ENCODE data around the gene TBC1D22B.
"Not testable (repeated sequence)": the region's sequence is repeated elsewhere in the genome, so short reads cannot be mapped to it uniquely, and the experiment has no call there.

The TBC1D22B gene

GRCh38 chr6:37324131-37325033 lies 66.8 kb downstream of the TBC1D22B start:
- no peak for DNase-seq

DNA sequence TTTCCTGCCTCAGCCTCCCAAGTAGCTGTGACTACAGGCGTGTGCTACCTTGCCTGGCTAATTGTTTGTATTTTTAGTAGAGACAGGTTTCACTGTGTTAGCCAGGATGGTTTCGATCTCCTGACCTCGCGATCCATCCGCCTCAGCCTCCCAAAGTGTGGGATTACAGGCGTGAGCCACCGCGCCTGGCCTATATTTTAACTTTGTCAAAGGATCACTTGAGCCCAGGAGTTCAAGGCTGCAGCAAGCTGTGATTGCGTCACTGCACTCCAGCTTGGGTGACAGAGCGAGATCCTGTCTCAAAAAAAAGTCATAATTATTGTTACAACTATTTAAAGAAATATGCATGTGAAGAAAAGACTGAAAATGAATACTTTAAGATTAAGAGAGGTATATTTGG lies 72.8 kb downstream of the TBC1D22B start:
- not testable (repeated sequence) for DNase-seq

- no peak for DNase-seq
Observed at GRCh38 chr6:37331047-37331446, 73.5 kb downstream of the TBC1D22B start.

- no peak for DNase-seq
Observed at GRCh38 chr6:37332894-37333293, 75.3 kb downstream of the TBC1D22B start.

- DNase-seq = no peak
Observed at GRCh38 chr6:37334047-37334446, 76.5 kb downstream of the TBC1D22B start.

- DNase-seq = not testable (repeated sequence)
Observed at GRCh38 chr6:37338317-37338716, 80.7 kb downstream of the TBC1D22B start.

DNA sequence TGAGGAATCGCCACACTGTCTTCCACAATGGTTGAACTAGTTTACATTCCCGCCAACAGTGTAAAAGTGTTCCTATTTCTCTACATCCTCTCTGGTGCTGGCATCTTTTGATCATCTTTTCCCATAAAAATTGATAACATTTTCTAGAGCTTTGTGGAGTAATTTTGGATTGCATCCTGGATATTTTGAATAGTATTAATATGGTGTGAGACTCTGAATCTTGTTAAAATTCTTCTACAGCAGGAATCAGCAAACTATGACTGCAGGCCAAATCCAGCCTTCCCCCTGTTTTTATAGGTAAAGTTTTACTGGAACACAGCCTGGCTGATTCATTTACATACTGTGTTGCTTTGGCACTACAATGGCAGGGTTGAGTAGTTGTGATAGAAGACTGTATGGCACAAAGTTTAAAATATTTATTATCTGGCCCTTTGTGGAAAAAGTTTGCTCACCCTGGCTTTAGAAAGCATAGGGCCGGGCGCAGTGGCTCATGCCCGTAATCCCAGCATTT lies 81.2 kb downstream of the TBC1D22B start:
- DNase-seq = no peak

DNA sequence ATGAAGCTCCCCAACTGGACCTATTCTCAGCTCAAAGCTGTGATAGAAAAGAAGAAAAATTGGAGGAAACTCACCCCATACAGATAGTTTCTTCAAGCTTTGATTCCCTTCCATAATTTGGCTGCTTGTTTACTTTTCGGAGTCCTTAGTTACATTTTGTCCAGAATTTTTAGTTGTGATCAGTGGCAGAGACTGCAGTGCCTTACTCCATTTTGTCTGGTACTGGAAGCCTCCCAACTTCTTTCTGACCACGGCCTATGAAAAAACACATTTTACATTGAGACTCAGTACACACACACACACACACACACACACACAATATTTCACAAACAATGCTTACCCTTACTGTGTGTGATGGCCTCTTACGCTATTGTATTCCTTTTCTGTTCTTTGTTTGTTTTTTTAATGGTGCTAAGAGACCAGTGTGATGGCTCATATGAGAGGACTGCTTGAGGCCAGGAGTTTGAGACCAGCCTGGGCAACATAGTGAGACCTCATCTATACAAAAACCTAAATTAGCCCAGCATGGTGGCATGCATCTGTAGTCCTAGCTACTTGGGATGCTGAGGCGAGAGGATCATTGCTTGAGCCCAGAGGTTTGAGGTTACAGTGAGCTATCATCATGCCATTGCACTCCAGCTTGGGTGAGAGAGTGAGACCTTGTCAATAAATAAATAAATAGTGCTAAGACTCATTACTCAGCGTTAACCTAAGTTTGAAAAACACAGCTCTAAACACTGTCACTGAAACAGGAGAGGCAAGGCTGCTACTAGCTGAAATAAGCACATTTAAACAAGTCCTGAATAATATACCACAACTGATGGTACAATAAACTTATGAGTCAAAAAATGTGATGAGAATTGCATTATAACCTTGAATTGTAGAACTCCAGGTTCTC lies 82.4 kb downstream of the TBC1D22B start:
- no peak for DNase-seq

- DNase-seq = no peak
Observed at GRCh38 chr6:37340639-37340943, 83.0 kb downstream of the TBC1D22B start.

DNA sequence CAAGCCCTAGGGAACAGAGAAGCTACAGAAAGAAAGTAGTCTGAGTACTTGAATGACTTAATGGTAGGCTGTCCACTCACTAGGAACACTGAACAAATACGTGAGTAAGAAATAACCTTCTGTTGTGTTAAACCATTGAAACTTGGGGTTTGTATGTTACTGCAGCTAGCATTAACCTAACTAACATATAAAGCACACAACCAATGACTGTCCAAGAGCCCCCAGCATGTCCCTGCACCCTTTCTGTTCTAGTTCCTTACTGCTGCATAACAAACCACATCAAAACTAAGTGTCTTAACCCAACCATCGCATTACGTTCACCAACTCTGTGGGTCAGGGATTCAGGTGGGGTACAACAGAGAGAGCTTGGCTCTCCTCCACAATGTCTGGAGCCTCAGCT lies 85.7 kb downstream of the TBC1D22B start:
- DNase-seq = no peak

DNA sequence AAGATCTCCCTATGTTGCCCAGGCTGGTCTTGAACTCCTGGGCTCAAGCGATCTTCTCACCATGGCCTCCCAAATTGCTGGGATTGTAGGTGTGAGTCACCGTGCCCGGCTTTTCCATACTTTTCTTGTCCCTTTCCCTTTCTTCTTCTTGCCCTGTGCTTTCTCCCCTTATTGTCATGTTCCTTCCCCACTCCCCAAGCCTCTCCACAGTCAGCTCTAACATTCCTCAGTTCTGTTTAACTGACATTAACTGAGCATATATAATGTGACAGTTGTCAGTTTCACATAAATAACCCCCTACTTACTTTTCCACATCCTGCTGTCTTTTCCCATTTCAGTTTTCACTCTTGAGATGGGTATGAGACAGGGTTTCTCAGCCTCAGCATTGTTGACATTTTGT lies 86.7 kb downstream of the TBC1D22B start:
- no peak for DNase-seq

DNA sequence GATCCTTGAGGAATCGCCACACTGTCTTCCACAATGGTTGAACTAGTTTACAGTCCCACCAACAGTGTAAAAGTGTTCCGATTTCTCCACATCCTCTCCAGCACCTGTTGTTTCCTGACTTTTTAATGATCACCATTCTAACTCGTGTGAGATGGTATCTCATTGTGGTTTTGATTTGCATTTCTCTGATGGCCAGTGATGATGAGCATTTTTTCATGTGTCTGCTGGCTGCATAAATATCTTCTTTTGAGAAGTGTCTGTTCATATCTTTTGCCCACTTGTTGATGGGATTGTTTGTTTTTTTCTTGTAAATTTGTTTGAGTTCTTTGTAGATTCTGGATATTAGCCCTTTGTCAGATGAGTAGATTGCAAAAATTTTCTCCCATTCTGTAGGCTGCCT lies 88.2 kb downstream of the TBC1D22B start:
- DNase-seq = not testable (repeated sequence)

GRCh38 chr6:37347177-37347576 lies 89.6 kb downstream of the TBC1D22B start:
- DNase-seq = no peak

DNA sequence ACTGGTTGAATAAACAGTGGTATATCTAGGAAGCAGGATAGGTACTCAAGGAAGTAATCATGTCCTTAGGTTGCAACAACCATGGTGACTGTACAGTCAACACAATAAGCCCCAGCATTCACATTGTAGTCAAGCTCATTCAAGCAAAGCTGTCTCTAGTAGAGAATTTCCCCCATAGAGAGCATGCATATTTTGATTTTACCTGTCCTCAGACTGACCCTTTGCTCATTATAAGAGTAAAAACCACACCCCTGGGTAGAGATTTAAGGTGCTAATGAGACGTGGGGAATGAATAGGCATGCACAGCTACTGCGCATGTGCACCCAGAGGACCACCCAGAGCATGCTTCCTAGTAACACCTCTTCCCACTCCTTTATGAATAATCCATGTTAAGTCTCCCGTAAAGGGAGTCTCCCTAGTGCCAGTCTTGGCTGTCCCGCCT lies 90.1 kb downstream of the TBC1D22B start:
- DNase-seq = no peak

DNA sequence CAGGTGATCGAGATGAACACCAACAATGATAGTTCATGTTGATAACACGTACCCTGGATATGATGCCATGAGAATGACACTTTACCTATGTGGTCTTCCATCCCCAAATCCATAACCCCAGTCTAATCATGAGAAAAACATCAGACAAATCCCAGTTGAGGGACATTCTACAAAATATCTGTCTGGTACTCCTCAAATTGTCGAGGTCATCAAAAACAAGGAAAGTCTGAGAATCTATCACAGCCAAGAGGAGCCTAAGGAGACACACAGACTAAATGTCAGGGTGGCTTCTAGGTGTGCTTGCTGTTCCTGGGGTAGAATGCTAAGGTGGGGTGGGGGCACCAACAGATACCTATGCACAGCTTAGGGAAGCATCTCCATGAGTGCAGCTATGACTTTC lies 93.5 kb downstream of the TBC1D22B start:
- no peak for DNase-seq

DNA sequence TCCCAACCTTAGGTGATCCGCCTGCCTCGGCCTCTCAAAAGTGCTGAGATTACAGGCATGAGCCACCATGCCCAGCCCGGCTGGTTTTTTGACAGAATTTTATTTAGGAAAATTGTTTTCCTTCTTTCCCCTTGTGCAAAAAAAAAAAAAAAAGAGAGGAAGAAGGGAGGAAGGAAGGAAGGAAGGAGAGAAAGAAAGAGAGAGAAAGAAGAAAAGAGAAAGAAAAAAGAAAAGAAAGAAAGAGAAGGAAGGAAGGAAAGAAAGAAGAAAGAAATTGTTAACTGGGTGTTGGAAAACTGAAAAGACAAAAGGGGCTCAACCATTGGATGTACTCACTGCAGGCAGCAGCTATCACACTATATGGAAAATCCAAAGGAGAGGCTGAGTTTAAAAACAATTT lies 94.8 kb downstream of the TBC1D22B start:
- no peak for DNase-seq

- peak; percentile 86 for DNase-seq
Observed at GRCh38 chr6:37353761-37354525, 96.4 kb downstream of the TBC1D22B start, which contains the start of gene RNF8. TSS of gene RNF8 (plus strand) at chr6:37353983. CDS start at chr6:37354165, 182 bp downstream.

- no peak for DNase-seq
Observed at GRCh38 chr6:37354526-37355384, 97.2 kb downstream of the TBC1D22B start.

DNA sequence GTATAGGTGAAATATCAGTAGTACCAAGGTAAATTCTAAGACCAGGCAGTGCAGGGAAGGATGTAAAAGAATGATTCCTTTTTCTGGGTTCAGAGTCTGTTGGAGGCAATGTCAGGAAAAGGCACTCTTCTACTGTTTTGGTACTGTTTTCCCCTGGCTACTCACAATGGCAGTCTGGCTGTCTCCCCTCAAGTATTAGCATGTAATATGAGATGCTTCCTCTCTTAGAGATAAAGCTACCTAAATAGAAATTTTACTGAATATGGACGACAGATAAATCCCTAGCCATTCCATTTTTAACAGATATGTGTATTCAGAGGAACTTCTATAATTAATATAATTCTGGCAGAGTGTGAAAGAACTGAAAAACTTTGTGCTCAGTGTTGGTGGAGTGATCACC lies 99.7 kb downstream of the TBC1D22B start:
- DNase-seq = no peak

GRCh38 chr6:37357860-37358259 lies 100.3 kb downstream of the TBC1D22B start:
- no peak for DNase-seq

GRCh38 chr6:37359039-37359438 lies 101.5 kb downstream of the TBC1D22B start:
- no peak for DNase-seq
